Esophagus muscularis mucosa (tissue), 4 donors: Measurements from ENCODE around the gene SDC4.

Experiments used
- EP300 ChIP-seq: sonication (generic); formaldehyde crosslinking; IDR thresholded peaks from one replicate; pipeline ENCODE4 v1.6.1; 2017; ENCODE audit warnings: antibody characterized with exemption
- POLR2AphosphoS5 ChIP-seq, 2 donors: sonication (generic); formaldehyde crosslinking; IDR thresholded peaks; one replicate each; pipeline ENCODE4 v1.6.1; 2017; ENCODE audit warnings: antibody characterized with exemption in 2 of 2
- TF ChIP-seq, protein P1 (sequence below), 3 experiments: fragments of 200-600 bp in 2 of 3; fragments of 450-650 bp in 1 of 3; sonication (generic) in 2 of 3; IDR thresholded peaks; one replicate each; pipeline ENCODE4 v1.5.1; 2017 to 2019; ENCODE audit warnings: antibody characterized with exemption in 3 of 3, mild to moderate bottlenecking in 2 of 3, moderate library complexity in 1 of 3

DNA sequence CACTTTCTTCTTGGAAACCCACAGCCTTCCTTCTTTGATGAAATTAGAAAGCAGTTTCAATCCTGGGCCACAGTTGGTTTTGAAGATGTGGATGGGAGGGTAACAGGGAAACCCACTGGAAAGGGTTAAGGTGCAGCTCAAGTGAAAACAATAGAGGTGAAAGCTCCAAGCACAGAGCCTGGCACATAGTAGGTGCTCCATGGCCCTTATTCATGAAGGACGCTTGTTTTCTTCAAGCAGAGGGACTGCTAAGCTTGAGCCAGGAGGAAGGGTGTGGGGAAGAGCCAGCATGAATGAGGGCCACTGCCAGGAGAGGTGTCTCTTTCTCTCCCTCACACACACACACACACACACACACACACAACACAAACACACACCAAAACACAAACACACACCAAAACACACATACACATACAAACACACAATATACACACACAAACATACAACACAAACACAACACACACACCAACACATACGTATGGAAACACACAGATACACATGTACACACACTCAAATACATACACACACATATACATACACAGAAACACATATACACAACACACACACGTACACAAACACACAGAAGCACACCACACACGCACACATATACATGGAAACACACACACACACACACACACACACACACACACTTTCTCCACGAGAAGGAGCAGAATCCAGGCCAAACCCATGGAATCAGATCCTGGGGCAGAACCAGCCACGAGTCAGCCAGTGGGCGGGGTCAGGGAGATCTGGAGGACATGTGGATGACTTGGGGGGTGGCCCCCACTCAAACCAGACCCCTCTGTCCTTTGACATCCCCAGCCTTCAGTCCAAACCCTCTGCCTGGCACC lies 65.3 kb downstream of the SDC4 start:
- TF ChIP-seq, protein P1, sequence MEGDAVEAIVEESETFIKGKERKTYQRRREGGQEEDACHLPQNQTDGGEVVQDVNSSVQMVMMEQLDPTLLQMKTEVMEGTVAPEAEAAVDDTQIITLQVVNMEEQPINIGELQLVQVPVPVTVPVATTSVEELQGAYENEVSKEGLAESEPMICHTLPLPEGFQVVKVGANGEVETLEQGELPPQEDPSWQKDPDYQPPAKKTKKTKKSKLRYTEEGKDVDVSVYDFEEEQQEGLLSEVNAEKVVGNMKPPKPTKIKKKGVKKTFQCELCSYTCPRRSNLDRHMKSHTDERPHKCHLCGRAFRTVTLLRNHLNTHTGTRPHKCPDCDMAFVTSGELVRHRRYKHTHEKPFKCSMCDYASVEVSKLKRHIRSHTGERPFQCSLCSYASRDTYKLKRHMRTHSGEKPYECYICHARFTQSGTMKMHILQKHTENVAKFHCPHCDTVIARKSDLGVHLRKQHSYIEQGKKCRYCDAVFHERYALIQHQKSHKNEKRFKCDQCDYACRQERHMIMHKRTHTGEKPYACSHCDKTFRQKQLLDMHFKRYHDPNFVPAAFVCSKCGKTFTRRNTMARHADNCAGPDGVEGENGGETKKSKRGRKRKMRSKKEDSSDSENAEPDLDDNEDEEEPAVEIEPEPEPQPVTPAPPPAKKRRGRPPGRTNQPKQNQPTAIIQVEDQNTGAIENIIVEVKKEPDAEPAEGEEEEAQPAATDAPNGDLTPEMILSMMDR (IDR thresholded peaks at IDR 0.05), result no peak
- TF ChIP-seq EP300 (no peak), POLR2AphosphoS5 (IDR thresholded peaks at IDR 0.05) (no peak)
